Thyroid gland (tissue), 4 donors: ENCODE measurements around the gene JOSD2. TPM values are rescaled to one million over a fixed set of nuclear protein-coding genes. Genes with fewer than 3 reads are reported as not detected.
"Not testable (repeated sequence)": the region's sequence is repeated elsewhere in the genome, so short reads cannot be mapped to it uniquely, and the experiment has no call there.

Experiments used
- DNase-seq, 2 donors: peaks; one replicate each; pipeline ENCODE4 v3.0.0-alpha.2; 2019
- H3K27ac ChIP-seq, 3 donors: fragments of 200-600 bp; sonication (generic); 1 replicate in 2 of 3; 2 replicates in 1 of 3; pipeline ENCODE4 v1.5.1; 2016 to 2019; ENCODE audit warnings: mild to moderate bottlenecking in 1 of 3, moderate library complexity in 1 of 3
- H3K27me3 ChIP-seq: fragments of 200-600 bp; sonication (generic); one replicate; pipeline ENCODE4 v1.5.1; 2019
- H3K36me3 ChIP-seq, 2 donors: fragments of 200-600 bp; sonication (generic); one replicate each; pipeline ENCODE4 v1.5.1; 2016 to 2019
- H3K4me1 ChIP-seq, 2 donors: fragments of 200-600 bp; sonication (generic); one replicate each; pipeline ENCODE4 v1.5.1; 2017 to 2019
- H3K4me3 ChIP-seq, 3 donors: fragments of 200-600 bp; sonication (generic); replicated peaks in 1 of 3; 1 replicate in 2 of 3; 2 replicates in 1 of 3; pipeline ENCODE4 v1.5.1; 2016; ENCODE audit warnings: mild to moderate bottlenecking in 1 of 3
- H3K9me3 ChIP-seq: fragments of 200-600 bp; sonication (generic); one replicate; pipeline ENCODE4 v1.5.1; 2017
- POLR2A ChIP-seq, 2 donors: fragments of 450-650 bp; IDR thresholded peaks; one replicate each; pipeline ENCODE4 v1.6.1; 2017; ENCODE audit warnings: antibody characterized with exemption in 2 of 2, mild to moderate bottlenecking in 2 of 2, moderate library complexity in 1 of 2
- WGBS, 2 donors: methylation state at CpG; one replicate each; pipeline ENCODE4 v1.1.5; 2017; 5-methylcytosine and 5-hydroxymethylcytosine counted together
- intact Hi-C: fragments of 100-400 bp; cut with DNase I; formaldehyde crosslinking; loops from one replicate; pipeline ENCODE4 v1.15.1; 2023
- total RNA-seq, 4 donors: library from RNA; depleted of rRNA; stranded (reverse); fragments of >200 nt; gene quantifications; one replicate each; pipeline ENCODE4 v1.2.3, GENCODE V29; 2016
- TF ChIP-seq, protein P1 (sequence below), 6 experiments: fragments of 200-600 bp in 3 of 6; fragments of 450-650 bp in 3 of 6; sonication (generic) in 3 of 6; IDR thresholded peaks; one replicate each; pipeline ENCODE4 v1.5.1; 2016 to 2019; ENCODE audit warnings: antibody characterized with exemption in 6 of 6, mild to moderate bottlenecking in 2 of 6, inconsistent platforms in 1 of 6, moderate library complexity in 1 of 6

Gene JOSD2
- total RNA-seq, 4 donors from 2014 or later: 23.9 to 49.5 (median 41.3) TPM

DNA sequence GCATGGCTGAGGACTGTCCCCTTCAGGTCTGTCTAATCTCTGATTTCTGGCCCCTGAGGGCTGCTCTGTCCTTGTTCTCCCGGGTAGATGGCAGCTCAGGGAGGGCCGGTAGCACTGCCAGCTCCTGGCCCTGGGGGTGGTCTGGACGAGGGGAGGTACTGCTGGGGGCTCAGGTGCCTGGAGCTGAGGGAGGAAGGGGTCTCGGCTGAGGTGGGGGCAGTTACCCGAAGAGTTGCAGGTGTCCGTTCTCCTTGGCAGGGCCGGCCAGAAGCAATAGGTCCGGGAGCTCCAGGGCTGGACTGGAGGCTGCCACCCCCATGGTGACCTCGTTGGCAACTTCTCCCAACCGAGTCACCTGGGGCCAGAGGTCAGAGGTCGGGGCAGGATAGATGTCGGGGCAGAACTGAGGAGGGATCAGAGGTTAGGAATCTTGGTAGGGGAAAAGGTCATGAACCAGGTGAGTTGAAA is 35.9 kb downstream of the JOSD2 start:
- Histone ChIP-seq H3K4me3 (no peak overlapping the region), H3K36me3 (peaks cover 14 to 23% of the 10 kb centered on the region in 2 donors), H3K27me3 (no peaks in the 10 kb centered on the region), H3K27ac (no peak overlapping the region), H3K4me1 (peaks cover 10 to 17% of the 10 kb centered on the region in 2 donors), H3K9me3 (no peaks in the 10 kb centered on the region)
- WGBS, 2 donors: 80 to 88% methylated on average over 10 to 12 of the region's 12 CpGs
- TF ChIP-seq, protein P1, sequence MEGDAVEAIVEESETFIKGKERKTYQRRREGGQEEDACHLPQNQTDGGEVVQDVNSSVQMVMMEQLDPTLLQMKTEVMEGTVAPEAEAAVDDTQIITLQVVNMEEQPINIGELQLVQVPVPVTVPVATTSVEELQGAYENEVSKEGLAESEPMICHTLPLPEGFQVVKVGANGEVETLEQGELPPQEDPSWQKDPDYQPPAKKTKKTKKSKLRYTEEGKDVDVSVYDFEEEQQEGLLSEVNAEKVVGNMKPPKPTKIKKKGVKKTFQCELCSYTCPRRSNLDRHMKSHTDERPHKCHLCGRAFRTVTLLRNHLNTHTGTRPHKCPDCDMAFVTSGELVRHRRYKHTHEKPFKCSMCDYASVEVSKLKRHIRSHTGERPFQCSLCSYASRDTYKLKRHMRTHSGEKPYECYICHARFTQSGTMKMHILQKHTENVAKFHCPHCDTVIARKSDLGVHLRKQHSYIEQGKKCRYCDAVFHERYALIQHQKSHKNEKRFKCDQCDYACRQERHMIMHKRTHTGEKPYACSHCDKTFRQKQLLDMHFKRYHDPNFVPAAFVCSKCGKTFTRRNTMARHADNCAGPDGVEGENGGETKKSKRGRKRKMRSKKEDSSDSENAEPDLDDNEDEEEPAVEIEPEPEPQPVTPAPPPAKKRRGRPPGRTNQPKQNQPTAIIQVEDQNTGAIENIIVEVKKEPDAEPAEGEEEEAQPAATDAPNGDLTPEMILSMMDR (IDR thresholded peaks at IDR 0.05): no peak
- TF ChIP-seq POLR2A (IDR thresholded peaks at IDR 0.05): no peak
- intact Hi-C loops: loop anchor here (5.0 kb wide), 1 partner anchor 37 kb away; the partner anchor contains the start of genes ASPDH and JOSD2
- no peak for DNase-seq

DNA sequence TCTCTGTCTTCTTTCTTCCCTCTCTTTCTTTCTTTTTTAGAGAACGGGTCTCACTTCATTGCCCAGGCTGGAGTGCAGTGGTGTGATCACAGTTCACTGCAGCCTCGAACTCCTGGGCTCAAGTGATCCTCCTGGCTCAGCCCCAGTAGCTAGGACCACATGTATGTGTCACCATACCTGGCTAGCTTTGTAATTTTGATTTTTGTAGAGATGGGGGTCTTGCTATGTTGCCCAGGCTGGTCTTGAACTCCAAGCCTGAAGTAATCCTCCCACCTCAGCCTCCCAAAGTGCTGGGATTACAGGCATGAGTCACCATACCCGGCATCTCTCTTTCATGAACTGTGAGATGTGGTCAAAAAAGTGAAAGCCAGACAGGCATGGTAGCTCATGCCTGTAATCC is 37.7 kb downstream of the JOSD2 start:
- H3K4me1 ChIP-seq: peaks cover 10 to 15% of the 10 kb centered on the region in 2 donors
- DNase-seq, H3K36me3 ChIP-seq, H3K4me3 ChIP-seq, H3K9me3 ChIP-seq, H3K27ac ChIP-seq, intact Hi-C loops, H3K27me3 ChIP-seq: not testable (repeated sequence)
- 49 to 51% methylated on average over 2 to 3 of the region's 3 CpGs for WGBS, 2 donors

DNA sequence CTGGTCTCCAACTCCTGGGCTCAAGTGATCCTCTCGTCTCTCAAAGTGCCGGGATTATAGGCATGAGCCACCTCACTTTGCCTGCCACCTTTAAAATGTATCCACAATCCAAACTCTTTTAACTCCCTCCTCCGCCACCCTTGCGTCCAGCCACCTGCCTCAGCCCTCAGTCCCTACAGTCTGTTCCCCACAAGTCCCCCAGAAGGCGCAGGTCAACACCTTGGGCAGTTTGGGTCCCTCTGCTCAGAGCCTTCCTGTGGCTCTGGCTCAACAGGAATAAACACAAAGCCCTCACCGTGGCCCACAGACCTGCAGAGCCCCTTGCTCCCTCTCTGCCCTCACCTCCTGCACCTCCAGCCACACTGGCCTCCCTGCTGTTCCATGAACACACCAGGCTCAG is 42.2 kb downstream of the JOSD2 start:
- 88 to 92% methylated on average over 6 of the region's 6 CpGs for WGBS, 2 donors
- intact Hi-C loops: no loop called here
- TF ChIP-seq, protein P1 (IDR thresholded peaks at IDR 0.05): no peak
- no peak for TF ChIP-seq POLR2A (IDR thresholded peaks at IDR 0.05)
- H3K4me1 ChIP-seq: peaks cover 7 to 16% of the 10 kb centered on the region in 2 donors
- no peak overlapping the region for H3K4me3 ChIP-seq
- H3K27me3 ChIP-seq: no peaks in the 10 kb centered on the region
- no peaks in the 10 kb centered on the region for H3K36me3 ChIP-seq
- no peak for DNase-seq
- H3K9me3 ChIP-seq: no peaks in the 10 kb centered on the region
- H3K27ac ChIP-seq: no peak overlapping the region

DNA sequence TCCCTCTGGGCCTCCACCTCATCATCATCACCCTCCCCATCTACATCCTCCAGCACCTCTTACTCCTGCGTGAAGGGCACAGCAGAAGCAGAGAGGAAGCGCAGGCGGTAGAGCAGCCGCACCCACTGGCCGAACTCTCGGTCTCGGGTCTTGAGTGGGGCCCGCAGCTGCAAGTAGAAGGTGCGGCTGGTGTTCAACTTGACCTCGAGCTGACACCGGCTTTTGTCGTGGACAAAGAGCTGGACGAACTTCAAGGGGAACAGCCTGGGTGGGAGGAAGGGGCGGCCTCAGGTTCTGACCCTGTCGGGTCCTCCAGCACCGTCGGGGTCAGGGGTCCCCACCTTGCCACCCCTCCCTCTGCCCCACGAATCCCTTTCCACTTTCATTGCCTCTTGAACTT is 43.4 kb downstream of the JOSD2 start:
- H3K4me3 ChIP-seq: no peak overlapping the region
- H3K27me3 ChIP-seq: no peaks in the 10 kb centered on the region
- no peak overlapping the region for H3K27ac ChIP-seq
- no peaks in the 10 kb centered on the region for H3K36me3 ChIP-seq
- no peak for DNase-seq
- intact Hi-C loops: no loop called here
- TF ChIP-seq, protein P1 (IDR thresholded peaks at IDR 0.05): no peak
- no peak for TF ChIP-seq POLR2A (IDR thresholded peaks at IDR 0.05)
- H3K9me3 ChIP-seq: no peaks in the 10 kb centered on the region
- H3K4me1 ChIP-seq: peaks cover 7 to 16% of the 10 kb centered on the region in 2 donors
- WGBS, 2 donors: 84 to 89% methylated on average over 18 of the region's 18 CpGs

DNA sequence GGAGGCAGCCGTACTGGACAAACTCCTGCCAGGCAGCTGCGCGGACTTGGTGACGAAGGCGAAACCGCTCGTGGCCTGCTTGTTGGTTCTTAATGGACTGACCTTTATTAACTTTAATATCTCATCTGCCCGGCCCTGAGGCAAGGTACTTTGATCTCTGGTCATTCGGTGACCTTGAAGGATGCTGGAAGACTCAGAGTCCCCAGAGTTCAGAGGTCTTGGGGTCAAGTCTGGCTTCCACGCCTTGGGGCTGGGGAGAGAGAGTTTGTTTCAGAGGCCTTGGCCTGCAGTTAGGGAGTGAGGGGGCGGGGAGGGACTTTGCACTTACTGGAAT is 44.3 kb downstream of the JOSD2 start:
- intact Hi-C loops: no loop called here
- no peak overlapping the region for H3K4me3 ChIP-seq
- H3K4me1 ChIP-seq: peaks cover 7 to 16% of the 10 kb centered on the region in 2 donors
- H3K27me3 ChIP-seq: no peaks in the 10 kb centered on the region
- no peaks in the 10 kb centered on the region for H3K9me3 ChIP-seq
- no peak for DNase-seq
- no peak for TF ChIP-seq POLR2A (IDR thresholded peaks at IDR 0.05)
- TF ChIP-seq, protein P1 (IDR thresholded peaks at IDR 0.05): no peak
- WGBS, 2 donors: 61 to 68% methylated on average over 10 to 11 of the region's 11 CpGs
- peak overlapping the region; percentile 46 to 84 (median 65) for H3K27ac ChIP-seq
- no peaks in the 10 kb centered on the region for H3K36me3 ChIP-seq
